A549 (cell line): ENCODE data around the gene RIN2.

Source experiments
- CTCF ChIP-seq: fragments of >200 bp; sonication (Bioruptor Twin); formaldehyde crosslinking; IDR thresholded peaks from 3 replicates; pipeline ENCODE4 v1.5.1; 2016
- JUNB ChIP-seq: fragments of >200 bp; sonication (Bioruptor Twin); formaldehyde crosslinking; IDR thresholded peaks from 2 replicates; pipeline ENCODE4 v1.6.1; 2016

DNA sequence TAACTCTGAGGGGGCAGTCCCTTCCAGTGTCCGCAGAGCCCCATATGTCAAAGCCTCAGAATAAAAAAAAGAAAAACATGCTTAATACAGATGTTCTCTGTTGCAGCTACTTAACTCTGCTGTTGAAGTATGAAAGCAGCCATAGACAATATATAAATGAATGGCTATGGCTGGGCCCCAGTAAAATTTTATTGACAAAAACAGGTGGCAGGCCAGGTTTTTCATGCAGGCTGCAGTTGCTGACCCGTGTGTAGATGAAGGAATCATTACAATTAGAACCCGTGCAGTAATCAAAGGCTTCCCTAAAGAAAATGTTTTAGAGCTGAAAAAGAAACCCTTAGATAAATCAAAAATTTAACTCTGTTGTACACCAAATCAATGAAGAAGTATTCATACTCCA lies 13.0 kb upstream of the RIN2 start:
- TF ChIP-seq CTCF (no peak), JUNB (no peak)
